Activated CD8-positive, alpha-beta memory T cell treated with anti-CD3 and anti-CD28 coated beads for 24 hours (primary cell): ENCODE results near the gene PDZD4.
A peak's percentile ranks its signal among the peaks of the same experiment; 100 is the strongest.

ENCODE experiments used
- DNase-seq: peaks from one replicate; pipeline ENCODE4 v3.0.0-alpha.2; 2020

The PDZD4 gene

DNA sequence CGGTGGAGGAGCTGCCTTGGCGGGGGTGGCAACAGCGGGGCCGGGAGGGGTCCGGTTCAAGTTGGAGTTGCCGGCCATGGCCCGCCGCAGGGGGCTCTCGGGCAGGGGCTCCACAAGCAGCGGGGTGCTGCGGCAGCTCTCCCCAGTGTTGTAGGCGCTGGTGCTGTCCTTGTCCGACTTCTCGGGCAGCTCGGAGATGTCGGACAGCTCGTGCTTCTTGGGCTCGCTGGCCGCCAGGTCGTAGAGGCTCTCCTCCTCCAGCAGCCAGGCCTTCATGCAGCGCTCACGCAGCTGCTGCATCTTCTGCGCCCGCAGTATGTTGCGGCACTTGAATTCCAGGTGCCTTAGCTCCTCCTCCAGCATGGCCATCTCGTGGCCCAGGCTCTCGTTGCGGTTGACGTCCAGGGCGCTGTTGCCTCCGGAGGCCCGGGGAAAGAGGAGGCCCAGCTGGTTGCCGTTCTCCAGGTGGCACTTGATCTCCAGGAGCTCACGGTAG, 26.2 kb downstream of the PDZD4 start:
- DNase-seq: no peak

DNA sequence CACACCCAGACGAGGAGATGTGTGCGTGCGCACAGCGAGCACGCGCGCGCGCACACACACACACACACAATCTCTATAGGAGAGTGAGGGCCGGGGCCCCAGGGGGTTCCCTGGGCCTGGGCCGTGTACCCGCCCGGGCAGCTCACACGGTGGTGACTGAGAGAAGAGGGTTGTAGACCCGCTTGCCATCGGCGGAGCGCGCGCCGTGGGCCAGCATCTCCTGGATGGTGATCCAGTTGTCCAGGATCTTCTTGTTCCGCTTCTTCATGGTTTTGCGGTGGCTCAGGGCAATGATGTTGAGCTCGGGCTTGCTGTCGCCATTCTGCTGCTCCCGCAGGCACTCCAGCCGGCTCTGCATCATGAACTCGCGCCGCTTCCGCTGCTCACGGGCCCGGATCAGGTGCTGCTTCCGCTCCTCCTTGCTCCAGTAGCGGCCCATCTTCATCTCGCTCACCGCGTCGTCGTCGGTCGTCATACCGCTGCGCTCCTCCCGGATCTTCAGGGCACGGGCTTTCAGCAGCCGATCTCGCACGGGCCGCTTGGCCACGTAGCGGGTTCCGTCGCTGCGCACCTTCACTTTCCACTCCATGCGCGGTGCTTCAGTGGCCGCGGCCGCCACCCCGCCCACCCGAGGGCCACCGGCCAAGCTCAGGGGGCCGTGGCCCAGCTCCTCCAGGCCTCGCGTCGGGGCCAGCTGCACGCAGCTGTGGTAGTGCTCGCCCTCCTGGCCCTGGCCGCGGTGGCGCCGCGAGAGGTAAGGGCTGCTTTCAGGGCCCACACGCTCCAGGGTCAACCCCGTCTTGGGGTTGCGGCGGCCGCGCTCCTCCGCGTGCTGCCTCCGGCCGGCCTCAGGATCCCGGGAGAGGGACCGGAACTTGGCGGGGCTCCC, 26.9 kb downstream of the PDZD4 start:
- DNase-seq: no peak

DNA sequence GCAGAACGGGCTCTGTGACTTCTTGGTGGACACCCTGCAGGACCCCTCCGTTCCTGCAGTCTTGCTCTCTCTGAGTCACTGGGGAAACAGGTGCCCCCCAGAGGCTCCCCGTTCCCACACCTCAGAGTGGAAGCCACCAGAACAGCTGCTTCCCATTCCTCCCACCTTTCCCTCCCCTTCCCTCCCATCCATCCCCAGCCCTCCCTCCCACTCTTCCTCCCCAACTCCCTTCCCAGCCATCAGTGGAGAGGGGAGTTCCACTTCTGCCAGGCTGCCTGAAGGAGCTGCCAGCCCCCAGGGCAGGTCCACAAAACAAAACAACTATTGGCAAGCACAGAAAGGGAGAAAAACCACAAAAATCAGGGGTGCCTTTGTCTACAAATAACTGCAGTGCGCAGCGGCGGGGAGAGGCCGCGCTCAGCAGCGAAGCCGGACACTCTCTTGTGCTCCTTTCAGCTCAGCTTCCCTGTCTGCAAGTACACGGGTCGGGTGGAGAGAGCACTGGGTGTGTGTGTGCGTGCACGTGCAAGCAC, 27.8 kb downstream of the PDZD4 start:
- DNase-seq: no peak

DNA sequence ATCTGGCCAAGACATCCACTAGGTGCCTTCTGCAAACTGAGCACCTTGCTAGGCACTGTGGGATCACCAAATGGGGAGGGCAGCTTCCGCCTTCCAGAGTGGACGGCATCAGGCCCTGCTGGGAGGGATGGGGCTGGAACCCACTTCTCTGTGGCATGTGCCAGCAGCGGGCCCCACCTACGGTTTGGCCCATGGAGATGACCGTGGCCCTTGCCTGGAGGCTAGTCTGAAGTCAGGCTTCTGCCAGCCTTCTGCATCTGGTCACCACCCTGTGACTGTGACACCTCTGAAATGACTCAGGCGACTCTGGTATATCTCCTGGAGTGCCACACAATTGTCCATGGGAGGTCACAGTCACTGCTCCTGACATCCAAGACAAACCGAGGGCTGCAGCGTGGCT, 28.7 kb downstream of the PDZD4 start:
- no peak for DNase-seq

DNA sequence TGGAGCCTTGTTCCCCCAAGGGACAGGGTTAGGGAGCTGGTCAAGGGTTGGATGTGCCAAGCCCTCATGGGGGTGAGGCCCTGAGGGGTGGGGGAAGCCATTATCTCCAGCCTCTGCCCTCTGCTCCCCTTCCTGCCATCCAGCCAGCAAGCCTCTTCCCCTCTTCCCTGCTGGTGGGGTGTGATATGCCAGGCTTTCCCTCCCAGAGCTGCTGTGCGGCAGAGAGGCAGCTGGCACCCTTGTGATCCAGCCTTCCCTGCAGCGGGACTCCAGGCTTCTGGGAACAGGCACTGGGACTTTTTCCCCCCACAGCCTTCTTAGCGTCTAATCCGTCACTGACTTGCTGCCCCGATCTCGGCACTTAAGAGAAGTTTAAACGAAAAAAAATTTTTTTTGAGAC, 29.6 kb downstream of the PDZD4 start:
- no peak for DNase-seq

DNA sequence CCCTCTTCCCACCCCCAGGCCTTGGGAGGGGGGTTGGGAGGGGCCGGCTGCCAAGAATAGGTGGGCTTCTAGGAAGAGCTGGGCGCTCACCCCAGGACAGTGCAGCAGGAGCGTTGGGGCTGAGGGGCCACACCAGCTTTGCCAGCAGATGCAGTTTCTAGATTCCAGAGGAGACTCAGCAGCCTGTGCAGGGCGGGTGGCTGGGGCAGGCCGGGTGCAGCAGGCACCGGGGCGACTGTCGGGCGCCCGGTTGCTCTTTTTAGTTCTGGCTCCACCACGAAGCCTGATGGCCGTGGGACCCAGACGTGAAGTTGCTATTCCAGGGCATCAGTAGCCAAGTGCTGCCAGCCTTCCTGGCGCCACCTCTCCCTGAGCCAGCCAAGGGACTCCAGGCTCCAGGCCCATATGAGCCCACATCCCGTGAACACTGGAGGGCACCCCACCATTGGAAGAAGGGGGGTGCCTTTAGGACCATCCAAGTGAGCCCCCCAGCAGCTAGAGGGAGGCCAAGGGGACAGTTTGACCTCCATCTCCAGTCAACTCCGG, 30.1 kb downstream of the PDZD4 start:
- no peak for DNase-seq

DNA sequence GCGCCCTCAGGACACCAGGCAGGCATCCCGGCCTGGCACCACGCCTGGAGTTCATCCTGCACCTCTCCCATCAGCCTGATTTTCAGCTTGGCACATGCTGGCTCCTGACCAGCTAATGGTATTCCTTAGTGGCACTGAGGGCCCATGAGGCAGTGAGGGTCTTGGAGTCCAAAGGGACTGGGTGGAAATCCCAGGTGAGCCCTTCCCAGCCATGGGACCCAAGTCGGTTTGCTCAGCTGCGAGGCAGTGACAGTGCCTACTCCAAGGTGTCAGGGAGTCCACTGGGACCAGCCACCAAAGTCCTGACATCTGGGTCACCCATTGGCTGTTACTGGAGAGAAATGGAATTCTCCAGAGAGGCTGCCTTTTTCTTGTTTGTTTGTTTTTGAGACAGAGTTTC, 31.0 kb downstream of the PDZD4 start:
- no peak for DNase-seq

DNA sequence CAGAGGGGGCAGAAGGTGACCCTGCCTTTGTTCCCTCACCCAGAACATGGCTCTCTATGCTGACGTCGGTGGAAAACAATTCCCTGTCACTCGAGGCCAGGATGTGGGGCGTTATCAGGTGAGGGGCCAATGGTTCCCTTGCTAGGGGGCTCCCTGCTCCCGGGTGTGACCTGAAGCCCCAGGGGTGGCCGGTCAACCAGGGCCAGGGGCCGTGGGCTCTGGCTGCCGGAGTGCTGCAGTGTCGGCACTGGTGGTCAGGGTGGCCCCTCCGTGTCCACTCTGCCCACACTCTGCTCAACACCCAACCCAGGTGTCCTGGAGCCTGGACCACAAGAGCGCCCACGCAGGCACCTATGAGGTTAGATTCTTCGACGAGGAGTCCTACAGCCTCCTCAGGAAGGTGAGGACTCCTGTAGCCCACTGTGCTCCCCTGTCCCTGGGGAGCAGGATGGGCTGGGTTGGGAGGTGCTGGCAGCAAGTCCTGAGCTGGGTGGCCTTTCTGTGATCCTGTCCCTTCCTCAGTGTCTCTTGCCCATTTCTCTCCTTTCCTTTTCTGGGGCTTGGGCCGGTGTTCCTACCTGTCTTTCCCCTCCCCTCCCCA, 32.8 kb downstream of the PDZD4 start:
- DNase-seq: no peak

DNA sequence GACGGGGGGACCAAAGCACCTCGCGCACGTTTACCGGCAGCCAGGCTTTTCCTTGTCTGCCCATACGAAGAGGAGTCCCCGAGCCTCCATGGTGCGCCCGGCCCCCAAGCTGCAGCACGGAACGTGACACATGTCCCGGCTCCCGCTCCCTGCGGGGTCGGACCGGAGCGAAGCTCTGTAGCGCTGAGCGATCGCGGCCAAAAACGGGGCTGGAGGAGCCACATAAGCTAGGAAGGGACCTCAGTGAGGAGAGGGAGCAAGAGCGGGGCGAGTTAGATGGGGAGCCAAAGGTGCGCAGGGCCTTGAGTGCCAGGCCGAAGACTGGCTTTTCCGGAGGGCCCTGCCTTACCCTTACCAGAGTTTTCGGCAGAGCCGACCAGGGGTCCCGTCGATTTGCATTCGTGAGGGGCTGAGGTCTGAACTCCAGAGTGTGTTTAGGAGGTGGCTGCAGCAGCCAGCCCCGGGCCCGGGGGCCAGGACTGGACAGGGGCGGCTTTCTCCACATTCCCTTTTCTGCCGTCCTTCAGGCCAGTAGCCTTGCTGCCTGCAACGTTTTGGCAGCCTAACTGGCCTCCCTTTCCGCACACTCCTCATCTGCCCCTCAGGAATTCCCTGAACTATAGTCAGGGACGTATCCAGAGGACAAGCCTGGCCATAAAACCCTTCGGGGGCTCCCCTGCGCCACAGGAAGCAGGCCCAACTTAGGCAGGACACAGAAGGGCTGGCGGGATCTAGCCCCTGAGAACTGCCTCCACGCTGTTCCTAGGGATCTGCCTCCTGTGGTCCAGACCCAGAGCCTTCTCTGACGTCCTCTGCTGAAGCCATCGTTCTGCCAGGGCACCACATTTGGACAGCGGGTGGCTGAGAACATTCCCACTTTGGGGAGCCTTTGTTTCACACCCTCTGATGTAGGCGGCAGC, 35.2 kb downstream of the PDZD4 start:
- DNase-seq: no peak

DNA sequence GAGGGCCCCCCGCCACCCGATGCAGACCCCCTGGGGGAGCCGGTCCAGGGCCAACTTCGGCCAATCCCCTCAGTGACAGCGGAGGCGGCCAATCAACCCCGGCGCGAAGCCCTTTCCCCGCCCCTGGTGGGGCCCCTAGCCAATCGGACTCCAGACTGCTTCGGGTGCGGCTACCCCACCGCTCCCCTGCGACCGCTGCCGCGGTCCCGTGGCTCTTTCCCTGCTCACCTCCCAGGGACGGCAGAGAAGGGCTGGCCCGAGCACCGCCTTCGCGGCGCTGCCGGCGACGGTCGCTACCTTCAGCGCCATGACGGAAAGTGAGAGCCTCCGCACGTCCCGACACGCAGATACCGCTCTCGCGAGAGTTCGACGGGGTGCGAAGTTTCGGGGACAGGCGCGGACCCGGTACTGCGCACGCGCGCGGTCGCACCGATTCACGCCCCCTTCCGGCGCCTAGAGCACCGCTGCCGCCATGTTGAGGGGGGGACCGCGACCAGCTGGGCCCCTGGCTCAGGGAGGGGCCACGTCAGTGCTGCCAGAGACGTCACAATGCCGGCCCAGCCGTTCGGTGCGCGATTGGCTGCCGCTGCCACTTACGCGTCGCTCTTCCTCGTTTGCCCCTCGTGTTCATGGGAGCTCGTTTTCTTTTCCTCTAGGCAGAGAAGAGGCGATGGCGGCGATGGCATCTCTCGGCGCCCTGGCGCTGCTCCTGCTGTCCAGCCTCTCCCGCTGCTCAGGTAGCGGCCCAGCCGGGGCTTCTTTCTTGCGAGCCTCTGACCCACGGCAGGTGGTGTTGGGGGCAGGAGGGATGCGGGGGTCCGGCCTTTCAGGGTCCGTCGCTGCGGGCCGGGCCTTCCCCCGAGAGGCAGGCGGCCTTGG, 36.1 kb downstream of the PDZD4 start, which contains the start of the genes IDH3G and SSR4:
Gene IDH3G, minus strand, starts transcription at position 358 of the 879 bp plus-strand sequence. Its CDS starts 49 bp downstream, at position 309.
Gene SSR4, plus strand, starts transcription at position 651 of the 879 bp plus-strand sequence. Its CDS starts 20 bp downstream, at position 671.
- DNase-seq: peak; percentile 95

DNA sequence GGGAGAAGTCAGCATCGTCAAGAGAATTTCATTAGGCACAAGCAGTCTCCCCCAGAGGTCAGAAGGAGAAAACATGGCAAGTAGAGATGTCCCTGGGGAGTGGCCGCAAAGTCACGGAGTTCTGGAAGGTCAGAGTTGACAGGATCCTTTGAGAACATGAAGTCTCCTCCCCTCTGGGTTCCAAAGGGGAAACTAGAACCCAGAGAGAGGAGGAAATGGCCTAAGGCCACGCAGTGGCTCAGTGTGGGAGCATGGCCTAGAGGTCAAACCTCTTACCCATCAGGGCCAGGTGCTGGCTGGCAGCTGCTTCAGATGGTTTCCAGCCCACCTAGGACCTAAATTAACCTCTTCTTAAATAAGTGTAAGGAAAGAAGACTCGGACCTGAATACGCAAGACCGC, 37.1 kb downstream of the PDZD4 start:
- DNase-seq: no peak

DNA sequence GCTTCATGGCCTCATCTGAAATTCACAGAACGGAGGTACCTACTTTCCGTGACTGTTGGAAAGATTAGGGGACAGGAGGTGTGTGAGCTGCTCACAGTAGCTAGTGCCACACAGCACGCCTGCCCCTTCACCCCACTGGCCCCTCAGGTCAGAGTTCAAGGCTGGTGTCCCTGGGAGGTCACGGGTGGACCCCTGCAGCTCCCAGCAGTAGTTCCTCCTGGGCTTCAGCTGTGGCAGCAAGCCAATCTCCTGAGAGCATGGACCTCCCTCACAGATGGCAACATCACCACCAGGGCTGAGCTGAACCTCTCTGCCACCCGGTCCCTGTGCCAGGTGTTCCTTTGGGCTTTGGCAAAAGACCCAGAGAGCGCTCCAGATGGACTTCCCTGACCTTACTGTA, 38.0 kb downstream of the PDZD4 start:
- no peak for DNase-seq

DNA sequence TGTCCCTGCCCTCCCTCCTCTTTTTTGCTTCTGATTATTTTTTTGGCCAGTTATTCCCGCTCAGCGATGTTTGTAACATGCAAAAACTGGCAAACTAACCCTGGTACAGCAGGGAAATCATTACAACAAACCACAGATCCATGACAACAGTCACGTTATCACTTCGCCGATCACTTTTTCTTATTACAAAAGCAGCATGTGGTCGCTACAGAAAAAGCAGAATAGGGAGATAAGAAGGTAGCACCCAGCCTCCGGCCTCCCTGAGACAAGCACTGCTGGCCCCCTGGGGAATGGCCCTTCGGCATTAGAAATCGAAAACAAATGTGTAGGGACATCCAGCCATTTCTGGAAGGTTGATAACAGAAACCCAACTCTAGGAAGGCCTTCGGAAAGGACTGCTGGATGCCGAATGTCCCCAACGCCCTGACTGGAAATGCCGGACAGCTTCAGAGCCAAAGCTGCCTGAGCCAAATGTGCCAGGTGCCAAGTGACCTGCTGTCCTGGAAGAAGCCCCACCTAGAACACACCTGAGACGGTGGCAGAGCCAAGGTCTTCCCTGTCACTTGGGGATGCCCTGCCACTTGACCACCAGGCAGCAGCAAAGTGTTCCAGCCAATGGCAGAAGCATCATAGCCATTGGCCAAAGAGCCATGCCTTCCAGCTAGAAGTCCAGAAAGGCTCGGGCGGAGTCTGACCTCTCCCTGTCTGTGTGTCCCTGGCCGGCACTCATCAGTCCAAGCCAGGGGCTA, 39.1 kb downstream of the PDZD4 start:
- no peak for DNase-seq

DNA sequence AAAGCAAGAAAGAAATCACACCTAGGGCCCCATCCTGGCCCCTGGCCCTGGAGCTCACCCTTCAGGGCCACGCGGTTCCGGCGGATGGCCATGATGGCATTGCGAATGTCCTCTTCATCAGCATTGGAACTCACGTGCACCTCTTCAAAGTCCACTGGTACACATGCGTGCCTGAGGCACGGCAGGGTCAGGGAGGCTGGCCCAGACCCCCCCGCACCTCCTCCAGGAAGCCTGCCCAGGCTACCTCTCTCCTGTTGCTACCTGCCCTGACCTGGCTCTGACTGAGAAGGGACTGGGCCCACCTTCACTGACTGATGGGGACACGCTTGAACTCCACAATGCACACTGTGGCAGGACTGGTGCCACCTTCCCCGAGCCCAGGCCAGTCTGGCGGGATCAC, 40.7 kb downstream of the PDZD4 start:
- no peak for DNase-seq

DNA sequence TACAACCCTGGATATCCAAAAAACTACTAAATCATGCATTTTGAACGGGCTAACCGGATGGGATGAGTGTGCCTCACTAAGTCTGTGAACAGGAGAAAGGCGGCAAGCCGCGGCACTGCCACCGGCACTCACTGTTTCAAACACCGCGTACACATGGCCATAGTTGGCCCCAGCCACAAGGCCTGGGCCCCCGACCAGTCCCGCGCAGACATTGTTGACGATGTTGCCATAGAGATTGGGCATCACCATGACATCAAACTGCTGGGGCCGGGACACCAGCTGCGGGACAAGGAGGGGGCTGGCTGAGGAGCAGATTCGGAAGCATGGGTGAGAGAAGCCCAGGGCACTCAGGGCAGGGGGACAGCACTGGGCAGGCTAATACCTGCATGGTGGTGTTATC, 43.7 kb downstream of the PDZD4 start:
- DNase-seq: no peak

DNA sequence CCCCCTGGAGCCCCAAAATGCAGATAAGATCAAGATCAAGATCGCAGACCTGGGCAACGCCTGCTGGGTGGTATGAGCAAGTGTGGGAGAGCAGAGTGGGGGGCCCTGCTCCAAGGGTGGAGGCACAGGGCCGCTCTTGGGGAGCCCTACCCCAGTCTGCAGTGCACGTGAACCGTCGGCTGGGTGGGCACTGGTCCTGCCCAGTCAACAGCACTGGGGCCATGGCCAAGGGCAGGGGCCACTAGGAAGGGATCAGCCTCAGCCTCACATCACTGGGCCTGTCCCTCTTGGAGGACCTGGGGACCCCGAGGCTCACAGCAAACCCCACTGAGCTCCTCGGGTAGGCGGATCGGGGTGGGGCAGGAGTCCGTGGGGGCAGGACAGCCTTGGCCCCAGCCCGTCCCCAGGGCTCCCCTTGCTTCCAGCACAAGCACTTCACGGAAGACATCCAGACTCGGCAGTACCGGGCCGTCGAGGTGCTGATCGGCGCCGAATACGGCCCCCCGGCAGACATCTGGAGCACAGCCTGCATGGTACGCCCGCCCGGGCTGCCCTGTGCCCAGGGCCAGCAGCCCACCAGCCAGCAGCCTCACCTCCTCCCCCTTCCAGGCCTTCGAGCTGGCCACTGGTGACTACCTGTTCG, 45.9 kb downstream of the PDZD4 start:
- no peak for DNase-seq

DNA sequence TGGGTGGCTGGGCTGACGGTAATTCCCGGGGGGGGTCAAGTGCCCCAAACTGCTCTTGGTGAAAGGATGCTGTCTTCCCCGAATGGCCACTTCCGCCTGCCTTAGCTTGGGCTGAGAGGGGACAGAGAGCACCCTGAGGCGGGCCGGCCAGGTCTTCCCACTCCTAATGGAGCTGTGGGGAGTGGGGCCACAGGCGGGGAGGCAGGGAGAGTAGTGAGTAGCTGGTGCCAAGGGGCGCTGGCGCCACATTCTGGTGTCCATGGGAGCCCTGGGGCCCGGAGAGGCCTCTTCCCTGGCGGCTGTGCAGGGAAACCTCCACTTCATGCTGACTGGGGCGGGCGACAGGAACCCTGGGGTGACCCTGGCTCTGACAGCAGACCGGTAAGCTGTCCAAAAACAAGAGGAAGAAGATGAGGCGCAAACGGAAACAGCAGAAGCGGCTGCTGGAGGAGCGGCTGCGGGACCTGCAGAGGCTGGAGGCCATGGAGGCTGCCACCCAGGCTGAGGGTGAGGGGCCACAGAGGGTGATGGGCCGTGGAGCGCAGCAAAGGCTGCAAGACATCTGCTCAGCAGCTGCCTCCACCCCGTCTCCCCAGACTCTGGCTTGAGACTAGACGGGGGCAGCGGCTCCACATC, 46.8 kb downstream of the PDZD4 start:
- no peak for DNase-seq

DNA sequence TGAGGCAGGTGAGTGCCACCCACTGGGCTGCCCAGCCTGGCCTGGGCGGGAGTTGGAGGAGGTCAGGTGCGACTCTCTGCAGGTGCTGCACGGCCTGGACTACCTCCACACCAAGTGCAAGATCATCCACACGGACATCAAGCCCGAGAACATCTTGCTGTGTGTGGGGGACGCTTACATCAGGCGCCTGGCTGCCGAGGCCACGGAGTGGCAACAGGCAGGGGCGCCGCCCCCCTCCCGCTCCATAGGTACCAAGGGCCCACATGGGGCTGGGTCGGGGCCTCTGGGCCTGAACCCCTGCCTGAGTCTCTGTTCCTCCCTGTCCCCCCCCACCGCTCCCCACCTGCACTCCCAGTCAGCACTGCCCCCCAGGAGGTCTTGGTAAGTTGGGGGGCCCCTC, 47.5 kb downstream of the PDZD4 start:
- DNase-seq: no peak

DNA sequence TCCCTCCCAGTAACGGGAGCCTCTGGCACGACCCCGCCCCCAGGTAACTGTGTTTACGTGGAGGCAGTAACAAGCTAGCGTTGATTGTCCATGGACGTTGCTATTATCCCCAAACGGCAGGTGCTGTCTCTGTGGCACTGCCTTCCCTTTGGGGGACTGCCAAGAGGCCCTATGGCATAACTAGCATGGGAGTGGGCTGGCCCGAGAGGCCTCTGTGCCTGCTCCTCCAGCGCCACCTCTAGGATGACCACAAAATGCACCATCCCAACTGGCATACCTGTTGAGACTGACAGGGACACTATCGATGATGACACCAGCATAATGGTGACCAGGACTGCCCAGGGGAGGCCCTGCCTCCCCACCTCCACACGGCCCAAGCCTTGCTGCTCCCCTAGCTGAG, 48.0 kb downstream of the PDZD4 start:
- DNase-seq: no peak
